Endometrial microvascular endothelial cells (primary cell): ENCODE results near the gene CHST10. TPM values are rescaled to one million over a fixed set of nuclear protein-coding genes. Genes with fewer than 3 reads are reported as not detected.
"Not testable (repeated sequence)": the region's sequence is repeated elsewhere in the genome, so short reads cannot be mapped to it uniquely, and the experiment has no call there.

ENCODE experiments used
- in situ Hi-C: cut with HindIII; loops from 2 replicates; pipeline ENCODE4 v1.10.0; 2017; ENCODE audit warnings: low sequenced_read_pairs, low pct_unique_long_range_greater_than_20kb; ENCODE audit errors: inconsistent ontology term
- total RNA-seq: library from RNA; depleted of rRNA; stranded (reverse); fragments of >200 nt; gene quantifications from one replicate; pipeline ENCODE4 v1.2.3, GENCODE V29; 2015; ENCODE audit errors: inconsistent ontology term

Gene CHST10, protein sequence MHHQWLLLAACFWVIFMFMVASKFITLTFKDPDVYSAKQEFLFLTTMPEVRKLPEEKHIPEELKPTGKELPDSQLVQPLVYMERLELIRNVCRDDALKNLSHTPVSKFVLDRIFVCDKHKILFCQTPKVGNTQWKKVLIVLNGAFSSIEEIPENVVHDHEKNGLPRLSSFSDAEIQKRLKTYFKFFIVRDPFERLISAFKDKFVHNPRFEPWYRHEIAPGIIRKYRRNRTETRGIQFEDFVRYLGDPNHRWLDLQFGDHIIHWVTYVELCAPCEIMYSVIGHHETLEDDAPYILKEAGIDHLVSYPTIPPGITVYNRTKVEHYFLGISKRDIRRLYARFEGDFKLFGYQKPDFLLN
- 28.3 TPM for total RNA-seq

DNA sequence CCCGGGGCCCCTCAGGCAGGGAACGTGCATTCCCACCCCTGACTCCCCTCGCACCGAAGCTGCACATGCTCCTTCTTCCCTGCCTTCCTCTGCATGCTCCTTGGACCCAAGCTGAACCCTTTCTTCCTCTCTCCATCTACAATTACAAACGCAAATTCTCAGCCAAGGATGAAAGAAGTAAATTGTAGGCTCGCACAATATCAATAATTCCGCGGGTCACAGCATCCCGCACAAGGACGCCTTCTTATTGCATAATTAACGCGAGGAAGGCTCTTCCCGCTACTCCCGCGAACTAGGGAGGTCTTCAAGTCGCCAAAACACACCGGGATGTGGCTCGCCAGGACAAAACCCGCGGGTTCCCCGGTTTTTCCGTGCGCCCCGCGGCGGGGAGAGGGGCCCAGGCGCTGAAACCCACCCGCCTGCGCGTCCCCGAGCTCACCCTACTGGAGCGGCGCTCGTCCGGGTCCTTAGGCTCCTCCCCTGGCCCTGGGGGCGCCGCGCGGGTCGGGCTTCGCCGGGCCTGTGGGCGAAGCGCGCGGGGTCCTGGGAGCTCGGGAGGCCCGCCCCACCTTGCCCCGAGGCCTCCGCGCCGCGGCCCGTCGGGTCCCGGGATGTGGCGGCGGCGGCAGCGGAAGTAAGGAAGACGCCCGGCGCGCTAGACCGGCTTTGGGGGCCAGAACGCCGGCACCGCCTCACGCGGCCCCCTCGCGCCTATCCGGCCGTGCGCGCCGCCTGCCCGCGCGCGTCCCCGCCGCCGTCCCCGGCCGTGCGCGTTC lies at the start of gene CHST10:
Gene CHST10 (minus strand): TSS at position 734 of the 776 bp plus-strand sequence. CDS start 10,993 bp downstream, outside the sequence.
- in situ Hi-C loops = no loop called here

DNA sequence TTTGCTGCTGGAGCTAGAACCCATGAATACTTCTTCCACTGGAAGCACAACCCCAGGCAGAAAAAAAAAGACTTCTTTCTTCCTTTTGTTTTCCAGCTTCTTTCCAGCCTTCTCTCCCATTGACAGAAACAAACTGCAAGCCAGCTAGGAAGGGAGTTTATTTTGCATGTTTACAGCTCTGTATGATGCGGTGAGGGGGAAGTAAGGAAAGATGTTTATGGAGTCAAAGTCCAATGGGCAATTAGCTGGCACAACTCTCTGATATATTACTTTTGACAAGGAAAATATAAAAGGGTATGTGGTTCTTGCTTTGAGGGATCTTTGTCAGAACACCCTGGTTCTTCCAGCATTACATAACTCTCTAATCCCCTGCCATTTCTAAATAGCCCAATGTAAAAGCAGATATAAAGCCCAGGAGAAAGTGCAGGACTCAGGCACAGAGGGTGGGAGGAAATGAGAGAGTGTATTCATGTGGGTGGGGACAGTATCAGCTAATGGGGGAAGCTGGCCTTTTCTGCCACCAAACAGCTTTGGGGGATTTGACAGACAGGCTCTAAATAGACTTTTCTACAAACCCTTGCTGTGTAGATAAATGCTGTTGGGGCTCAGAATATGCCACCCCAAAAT lies 43.5 kb upstream of the CHST10 start:
- in situ Hi-C loops = no loop called here

DNA sequence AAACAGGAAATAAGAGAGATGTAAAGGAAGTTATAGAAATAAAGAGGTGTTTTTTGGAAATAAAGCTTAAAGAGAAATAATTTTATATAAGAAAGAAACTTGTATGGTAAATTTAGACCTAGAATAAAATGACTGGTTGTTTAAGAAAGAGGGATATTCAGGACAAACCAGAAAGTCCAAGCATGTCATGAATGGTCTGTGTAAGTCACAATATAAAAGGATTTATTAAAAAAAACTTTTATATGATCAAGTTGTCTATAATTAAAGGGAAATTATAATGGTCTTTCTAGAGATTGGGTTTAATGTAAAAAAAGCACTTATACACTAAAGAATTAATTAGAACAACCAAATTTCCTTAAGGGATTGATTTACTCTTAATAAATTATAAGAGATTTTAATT lies 38.9 kb upstream of the CHST10 start:
- in situ Hi-C loops = not testable (repeated sequence)

DNA sequence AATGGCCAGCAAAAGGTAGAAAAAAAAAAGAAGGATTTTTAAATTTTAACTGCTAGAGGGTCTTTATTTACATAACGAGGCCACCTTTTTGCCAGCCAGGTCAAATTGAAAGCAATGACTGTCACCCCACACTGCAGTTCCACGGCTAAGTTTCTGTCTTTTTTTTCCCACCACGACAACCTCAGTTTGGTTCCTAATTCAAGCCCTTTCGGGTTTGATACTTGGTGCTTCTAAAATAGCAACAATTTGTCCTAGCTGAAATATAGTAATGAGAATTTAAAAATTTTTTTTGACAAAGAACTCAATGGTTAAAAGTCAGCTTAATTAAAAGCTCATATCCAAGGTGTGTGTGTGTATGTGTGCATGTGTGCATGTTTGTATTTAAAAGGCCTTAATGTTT lies 36.4 kb upstream of the CHST10 start:
- in situ Hi-C loops = no loop called here

DNA sequence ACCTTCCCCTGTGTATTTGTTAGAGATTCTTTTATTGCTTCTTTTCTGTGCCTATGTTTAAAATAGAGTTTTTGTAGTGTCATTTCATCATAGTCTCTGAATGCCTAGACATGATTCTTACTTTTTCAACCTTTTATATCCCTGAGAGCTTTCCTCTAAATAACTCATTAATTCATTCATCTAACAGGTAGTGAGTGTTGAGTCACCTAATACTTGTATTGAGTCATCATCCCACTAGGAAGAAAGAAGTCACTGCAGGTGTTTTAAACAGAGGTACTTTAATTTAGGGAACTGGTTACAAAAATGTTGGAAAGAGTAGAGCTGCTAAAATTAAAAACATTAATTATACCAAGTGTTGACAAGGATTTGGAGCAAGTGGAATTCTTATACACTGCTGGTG lies 34.3 kb upstream of the CHST10 start:
- in situ Hi-C loops = no loop called here

DNA sequence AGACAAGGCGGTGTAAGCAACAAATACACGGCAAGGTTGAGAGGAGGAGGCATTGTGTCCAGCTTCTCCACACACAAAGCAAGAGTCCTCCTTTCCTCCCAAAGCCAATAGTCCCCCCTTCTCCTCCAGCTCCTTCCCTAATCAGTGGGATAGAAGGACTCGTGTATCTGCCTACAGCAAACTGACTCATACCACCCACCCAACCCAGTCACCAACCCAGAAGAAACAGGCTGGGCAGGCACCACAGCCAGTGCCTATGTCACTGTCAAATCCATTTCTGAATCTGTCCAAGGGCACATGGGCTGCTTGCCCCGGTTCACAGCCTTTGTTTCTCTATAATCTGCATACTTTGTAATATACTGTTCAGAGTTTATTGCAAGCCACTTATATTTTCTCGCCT lies 33.6 kb upstream of the CHST10 start:
- in situ Hi-C loops = no loop called here

DNA sequence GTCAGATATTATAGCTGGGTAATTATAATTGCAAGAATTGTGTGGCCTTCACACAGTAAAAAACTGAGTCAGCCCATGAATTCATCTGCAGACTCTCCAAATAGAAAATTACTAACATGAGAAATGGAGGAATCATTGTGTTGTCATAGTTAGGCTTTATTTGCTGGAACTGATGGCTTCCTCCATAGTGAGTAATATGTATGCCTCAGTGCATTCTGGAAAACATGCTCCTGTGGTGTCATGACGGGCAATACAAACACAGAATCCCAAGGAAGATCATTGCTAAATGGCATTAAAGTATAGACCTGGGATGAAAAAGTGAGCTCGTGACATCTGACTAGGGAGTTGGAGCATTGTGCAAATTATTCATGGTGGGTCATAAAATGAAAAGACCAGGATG lies 29.2 kb upstream of the CHST10 start:
- in situ Hi-C loops = no loop called here

DNA sequence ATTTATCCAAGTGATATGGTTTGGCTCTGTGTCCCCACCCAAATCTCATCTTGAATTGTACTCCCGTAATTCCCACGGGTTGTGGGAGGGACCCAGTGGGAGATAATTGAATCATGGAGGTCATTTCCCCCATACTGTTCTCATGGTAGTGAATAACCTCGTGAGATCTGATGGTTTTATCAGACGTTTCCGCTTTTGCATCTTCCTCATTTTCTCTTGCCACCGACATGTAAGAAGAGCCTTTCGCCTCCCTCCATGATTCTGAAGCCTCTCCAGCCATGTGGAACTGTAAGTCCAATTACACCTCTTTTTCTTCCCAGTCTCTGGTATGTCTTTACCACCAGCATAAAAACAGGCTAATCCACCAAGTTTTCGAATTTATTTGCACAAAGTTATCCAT lies 20.3 kb upstream of the CHST10 start:
- in situ Hi-C loops = no loop called here

DNA sequence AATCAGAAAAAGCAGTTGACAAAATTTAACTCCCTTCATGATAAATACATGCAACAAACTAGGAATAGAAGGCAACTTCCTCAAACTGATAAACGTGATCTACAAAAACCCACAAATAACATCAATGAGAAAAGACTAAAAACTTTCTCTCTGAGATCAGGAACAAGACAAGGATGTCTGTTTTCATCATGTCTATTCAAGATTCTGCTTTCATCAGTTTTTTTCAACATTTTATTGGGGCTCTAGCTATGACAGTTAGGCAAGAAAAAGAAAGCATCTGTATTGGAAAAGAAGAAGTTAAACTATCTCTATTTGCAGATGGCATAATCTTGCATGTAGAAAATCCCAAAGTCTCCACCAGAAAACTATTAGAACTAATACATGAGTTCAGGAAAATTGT lies 12.3 kb upstream of the CHST10 start:
- in situ Hi-C loops = no loop called here

DNA sequence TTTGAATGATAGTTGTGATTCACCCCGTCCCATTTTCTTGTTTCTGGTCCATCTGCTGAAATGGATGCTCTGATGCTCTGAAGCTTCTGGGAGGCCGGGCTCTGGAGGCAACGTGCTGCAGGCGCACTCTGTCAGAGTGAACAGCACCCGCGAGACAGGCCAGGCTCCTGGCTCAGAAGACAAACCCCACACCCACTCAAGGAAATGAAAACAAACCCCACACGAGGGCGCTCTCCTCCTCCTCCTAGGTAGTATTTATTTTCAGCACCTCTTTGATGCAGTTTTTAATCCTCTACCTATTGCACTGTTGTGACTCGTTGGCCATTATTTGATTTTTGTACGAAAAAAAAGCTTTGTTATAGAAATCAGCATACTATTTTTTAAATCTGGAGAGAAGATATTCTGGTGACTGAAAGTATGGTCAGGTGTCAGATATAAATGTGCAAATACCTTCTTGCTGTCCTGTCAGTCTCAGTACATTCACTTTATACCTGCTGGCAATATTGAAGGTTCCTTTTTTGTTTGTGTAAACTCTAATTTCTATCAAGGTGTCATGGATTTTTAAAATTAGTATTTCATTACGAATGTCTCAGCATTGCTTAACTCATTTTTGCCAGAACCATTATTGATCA lies 10.3 kb upstream of the CHST10 start:
- in situ Hi-C loops = no loop called here

DNA sequence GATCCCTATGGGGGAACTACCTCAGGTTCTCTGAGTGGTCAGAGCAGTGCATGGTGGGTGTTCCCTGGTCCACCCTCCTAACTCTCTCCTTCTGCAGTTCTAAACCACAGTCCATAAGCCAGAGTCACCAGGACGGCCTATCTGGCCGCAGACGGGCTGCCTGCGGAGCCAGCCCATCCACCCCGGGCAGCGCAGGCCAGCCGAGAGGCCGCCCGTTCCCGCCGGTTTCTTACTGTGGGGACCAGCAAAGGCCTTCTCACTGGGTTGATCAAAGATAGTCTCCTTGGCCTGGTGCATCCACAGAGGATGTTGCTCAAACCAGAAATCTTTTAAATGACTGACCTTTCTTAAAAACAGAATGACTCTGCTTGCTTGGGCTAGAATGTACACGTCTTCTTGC lies 9.6 kb upstream of the CHST10 start:
- in situ Hi-C loops = no loop called here

DNA sequence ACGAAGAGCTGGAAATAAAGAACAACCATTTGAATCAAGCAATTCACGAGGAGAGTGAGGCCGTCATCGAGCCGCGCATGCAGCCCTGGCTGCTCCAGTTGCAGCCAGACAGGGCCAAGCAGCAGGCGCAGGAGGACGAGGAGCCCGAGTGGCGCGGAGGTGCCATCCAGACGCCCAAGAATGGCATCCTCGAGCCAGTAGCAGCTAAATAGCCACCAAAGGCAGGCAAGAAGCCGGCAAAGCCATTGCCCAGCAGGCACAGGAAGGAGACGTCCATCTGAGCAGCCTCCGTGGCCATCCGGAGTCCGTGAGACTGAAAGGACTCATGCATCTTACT lies 8.9 kb upstream of the CHST10 start:
- in situ Hi-C loops = no loop called here

DNA sequence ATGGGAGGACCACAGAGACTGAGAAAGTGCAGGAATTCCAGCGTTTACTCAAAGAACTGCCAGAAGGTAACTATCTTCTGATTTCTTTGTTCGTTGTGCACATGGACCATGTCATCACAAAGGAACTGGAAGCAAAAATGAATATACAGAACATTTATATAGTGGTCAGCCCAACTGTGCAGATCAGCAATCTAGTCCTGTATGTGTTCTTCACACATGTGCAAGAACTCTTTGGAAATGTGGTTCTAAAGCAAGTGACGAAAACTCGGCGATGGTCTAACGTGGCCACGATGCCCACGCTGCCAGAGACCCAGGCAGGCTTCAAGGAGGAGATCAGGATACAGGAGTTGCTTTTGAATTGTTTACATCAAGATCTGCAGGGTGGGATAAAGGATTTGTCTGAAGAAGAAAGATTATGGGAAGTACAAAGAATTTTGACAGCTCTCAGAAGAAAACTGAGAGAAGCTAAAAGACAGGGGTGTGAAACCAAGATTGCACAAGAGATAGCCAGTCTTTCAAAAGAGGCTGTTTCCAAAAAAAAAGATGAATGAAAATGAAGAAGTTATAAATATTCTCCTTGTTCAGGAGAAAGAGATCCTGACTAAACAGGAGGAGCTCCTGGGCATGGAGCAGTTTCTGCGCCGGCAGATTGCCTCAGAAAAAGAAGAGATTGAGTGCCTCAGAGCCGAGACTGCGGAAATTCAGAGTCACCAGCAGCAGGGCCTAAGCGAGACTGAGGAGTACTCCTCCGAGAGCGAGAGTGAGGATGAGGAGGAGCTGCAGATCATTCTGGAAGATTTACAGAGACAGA lies 8.3 kb upstream of the CHST10 start:
- in situ Hi-C loops = no loop called here

DNA sequence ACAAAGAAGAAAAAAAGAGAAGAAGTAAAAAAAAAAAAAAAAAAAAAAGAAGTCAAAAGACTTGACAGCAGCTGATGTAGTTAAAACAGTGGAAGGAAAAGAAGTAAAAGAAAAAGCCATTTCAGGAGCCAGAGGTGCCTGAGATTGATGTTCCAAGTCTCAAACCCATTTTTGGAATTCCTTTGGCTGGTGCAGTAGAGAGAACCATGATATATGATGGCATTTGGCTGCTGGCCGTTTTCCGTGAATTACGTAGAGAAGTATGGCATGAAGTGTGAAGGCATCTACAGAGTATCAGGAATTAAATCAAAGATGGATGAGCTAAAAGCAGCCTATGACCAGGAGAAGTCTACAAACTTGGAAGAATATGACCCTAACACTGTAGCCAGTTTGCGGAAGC lies 7.6 kb upstream of the CHST10 start:
- in situ Hi-C loops = no loop called here

DNA sequence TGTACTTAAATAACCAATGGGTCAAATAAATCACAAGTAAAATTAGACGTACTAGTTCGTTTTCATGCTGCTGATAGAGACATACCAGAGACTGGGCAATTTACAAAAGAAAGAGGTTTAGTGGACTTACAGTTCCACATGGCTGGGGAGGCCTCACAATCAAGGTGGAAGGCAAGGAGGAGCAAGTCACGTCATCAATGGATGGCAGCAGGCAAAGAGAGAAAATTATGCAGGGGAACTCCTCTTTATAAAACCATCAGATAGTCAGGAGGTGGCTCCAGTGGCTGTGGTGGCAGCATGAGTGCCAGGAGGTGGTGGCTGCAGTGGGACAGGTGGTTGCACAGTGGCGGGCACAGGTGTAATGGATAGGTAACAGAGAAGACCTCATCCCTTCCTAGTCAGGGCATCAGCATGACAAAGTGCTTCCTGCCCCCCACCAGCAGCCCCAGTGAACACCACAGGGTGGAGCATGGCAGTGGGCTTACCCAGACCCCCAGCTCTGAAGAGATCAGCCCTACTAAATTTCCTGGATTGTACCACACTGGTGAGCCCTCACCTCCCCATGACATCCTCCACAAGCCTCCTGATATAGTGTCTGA lies 6.9 kb upstream of the CHST10 start:
- in situ Hi-C loops = no loop called here

DNA sequence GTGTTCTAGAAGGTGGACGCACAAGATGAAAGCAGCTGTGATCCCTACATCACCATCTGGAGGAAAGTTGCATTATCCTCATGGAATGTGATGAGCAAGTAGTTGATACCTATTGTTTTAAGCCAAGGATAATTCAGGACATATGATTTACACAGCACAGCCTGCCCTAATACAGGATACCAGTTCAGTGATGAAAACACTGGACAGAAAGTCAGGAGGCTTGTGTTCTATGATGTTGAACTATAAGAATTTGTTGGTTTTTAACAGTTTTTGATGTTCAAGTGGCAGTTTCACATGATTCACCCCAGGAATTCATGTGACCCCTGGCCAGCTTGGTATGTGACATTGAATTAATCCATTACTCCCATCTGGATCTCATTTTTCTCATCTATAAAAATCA lies 6.2 kb upstream of the CHST10 start:
- in situ Hi-C loops = no loop called here

DNA sequence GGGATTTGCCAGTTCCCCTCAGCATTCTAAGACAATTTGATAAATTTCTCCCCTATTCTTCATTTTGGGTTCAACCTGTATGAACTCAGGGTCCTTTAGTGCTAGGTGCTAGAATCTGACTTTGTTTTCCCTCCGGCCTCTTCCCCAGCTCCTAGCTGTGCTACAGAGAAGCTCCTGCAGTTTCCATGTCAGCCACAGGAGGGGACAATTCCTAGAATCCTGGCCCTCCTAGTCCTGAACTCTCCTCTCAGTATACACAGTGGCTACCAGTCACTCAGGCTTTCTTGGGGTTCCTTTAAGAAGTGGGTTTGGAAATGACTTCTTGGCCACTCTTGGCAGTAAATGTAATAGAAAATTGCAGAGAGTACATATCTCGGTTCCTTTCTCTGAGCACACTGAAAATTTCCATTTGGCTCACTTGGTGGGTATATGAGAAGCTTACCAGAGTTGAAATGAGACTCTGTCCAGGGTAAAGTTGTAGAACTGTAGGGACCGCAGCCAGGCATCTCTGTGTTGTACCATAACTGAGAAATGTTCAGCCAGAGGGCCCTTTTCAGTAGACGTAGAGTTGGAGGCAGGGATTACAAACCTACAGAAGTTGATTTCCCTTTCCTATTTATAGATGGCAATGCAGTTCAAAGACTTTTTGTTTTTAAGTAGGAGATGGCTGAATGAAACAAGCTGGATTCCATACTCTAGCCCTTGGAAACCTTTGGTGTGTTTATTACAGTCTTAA lies 5.0 kb upstream of the CHST10 start:
- in situ Hi-C loops = no loop called here

DNA sequence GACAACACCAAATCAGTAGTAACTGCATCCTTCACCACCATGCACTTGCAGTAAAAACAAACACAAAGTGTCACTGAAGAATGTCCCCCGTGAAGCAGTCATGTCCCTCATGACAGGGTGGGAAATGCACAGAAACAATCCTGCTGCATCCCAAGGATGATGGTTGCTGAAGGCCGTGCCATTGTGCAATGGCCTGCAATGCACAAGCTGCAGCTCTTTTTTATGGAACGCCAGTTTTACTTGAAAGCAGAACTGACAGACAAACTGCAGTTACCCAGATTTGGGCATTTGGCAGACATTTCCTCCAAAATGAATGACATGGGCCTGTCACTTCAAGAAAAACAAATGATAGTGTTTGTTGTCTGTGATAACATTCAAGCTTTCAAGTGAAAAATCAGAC lies 2.4 kb upstream of the CHST10 start:
- in situ Hi-C loops = no loop called here
